ENCODE results near the gene NCMAP. TPM values are rescaled to one million over a fixed set of nuclear protein-coding genes. Genes with fewer than 3 reads are reported as not detected.
A peak's percentile ranks its signal among the peaks of the same experiment; 100 is the strongest.

The NCMAP gene
- total RNA-seq, 1 donor from 2014 or later: 1.3 TPM

- peak; percentile 65 for TF ChIP-seq CTCF (IDR thresholded peaks at IDR 0.05; ENCODE audit: unreplicated experiment)
- Mint-ChIP-seq H3K27ac (no peak overlapping the region), H3K27me3 (peaks cover 15% of the 10 kb centered on the region), H3K4me3 (ENCODE audit: low read depth) (no peak overlapping the region), H3K4me1 (ENCODE audit: low read depth) (peaks cover 3% of the 10 kb centered on the region), H3K9me3 (ENCODE audit: low read depth) (peaks cover 2% of the 10 kb centered on the region), H3K36me3 (ENCODE audit: insufficient read depth) (no peaks in the 10 kb centered on the region)
- DNase-seq (ENCODE audit: low spot score, unreplicated experiment): no peak
Measured at GRCh38 chr1:24586970-24587820, 31.3 kb downstream of the NCMAP start.

DNA sequence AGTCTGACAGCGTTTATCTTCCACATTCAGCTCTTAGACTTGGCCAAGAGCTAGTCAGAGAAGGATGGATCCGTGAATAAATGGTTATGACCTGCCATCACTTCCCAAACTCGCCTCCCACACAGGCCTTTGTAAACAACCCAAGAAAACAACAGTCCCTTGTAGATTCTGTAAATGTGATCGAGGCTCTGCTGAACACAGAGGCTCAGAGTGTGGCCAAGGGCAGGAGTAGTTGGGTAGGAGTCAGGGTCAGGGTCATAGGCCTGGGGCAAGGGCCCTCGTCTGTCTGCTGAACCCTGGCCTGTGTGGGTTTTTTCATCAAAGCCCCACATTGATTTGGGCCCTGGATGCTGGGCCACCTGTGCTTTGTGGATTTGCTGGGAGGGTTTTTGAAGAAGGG lies 32.7 kb downstream of the NCMAP start:
- no peaks in the 10 kb centered on the region for H3K36me3 Mint-ChIP-seq (ENCODE audit: insufficient read depth)
- no peak overlapping the region for H3K4me3 Mint-ChIP-seq (ENCODE audit: low read depth)
- DNase-seq (ENCODE audit: low spot score, unreplicated experiment): no peak
- peaks cover 3% of the 10 kb centered on the region for H3K4me1 Mint-ChIP-seq (ENCODE audit: low read depth)
- no peak for TF ChIP-seq CTCF (IDR thresholded peaks at IDR 0.05; ENCODE audit: unreplicated experiment)
- H3K27me3 Mint-ChIP-seq: peaks cover 15% of the 10 kb centered on the region
- no peaks in the 10 kb centered on the region for H3K9me3 Mint-ChIP-seq (ENCODE audit: low read depth)
- no peak overlapping the region for H3K27ac Mint-ChIP-seq

GRCh38 chr1:24589200-24589599 lies 33.3 kb downstream of the NCMAP start:
- Mint-ChIP-seq H3K4me3 (ENCODE audit: low read depth) (no peak overlapping the region), H3K36me3 (ENCODE audit: insufficient read depth) (no peaks in the 10 kb centered on the region), H3K4me1 (ENCODE audit: low read depth) (peaks cover 3% of the 10 kb centered on the region), H3K27me3 (peaks cover 15% of the 10 kb centered on the region), H3K9me3 (ENCODE audit: low read depth) (no peaks in the 10 kb centered on the region), H3K27ac (no peak overlapping the region)
- no peak for DNase-seq (ENCODE audit: low spot score, unreplicated experiment)
- TF ChIP-seq CTCF (IDR thresholded peaks at IDR 0.05; ENCODE audit: unreplicated experiment): no peak

- peak overlapping the region; percentile 25 for H3K27ac Mint-ChIP-seq
Measured at GRCh38 chr1:24591781-24592180, 35.9 kb downstream of the NCMAP start.

DNA sequence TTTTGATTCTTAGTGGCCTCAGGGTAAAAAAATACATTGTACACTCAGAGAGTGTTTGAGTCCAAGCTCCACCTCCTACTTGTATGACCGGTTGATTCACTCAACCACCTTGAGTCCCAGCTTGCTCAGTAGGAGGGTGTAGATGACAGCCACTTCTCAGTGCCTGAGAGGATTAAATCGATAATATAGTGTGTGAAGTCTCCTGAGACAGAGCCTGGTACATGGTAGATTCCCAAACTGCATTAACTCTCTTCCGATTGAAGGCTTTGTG lies 38.4 kb downstream of the NCMAP start:
- H3K27me3 Mint-ChIP-seq: no peaks in the 10 kb centered on the region

More at GRCh38 chr1:24591781-24592180, 35.9 kb downstream of the NCMAP start:
- Mint-ChIP-seq H3K4me3 (ENCODE audit: low read depth) (no peak overlapping the region), H3K27me3 (peaks cover under 1% of the 10 kb centered on the region), H3K36me3 (ENCODE audit: insufficient read depth) (no peaks in the 10 kb centered on the region), H3K9me3 (ENCODE audit: low read depth) (no peaks in the 10 kb centered on the region), H3K4me1 (ENCODE audit: low read depth) (peaks cover 3% of the 10 kb centered on the region)
- TF ChIP-seq CTCF (IDR thresholded peaks at IDR 0.05; ENCODE audit: unreplicated experiment): no peak
- DNase-seq (ENCODE audit: low spot score, unreplicated experiment): no peak

More for the DNA sequence above, 38.4 kb downstream of the NCMAP start:
- no peaks in the 10 kb centered on the region for H3K36me3 Mint-ChIP-seq (ENCODE audit: insufficient read depth)
- no peak for DNase-seq (ENCODE audit: low spot score, unreplicated experiment)
- H3K4me3 Mint-ChIP-seq (ENCODE audit: low read depth): no peak overlapping the region
- H3K9me3 Mint-ChIP-seq (ENCODE audit: low read depth): no peaks in the 10 kb centered on the region
- no peak overlapping the region for H3K27ac Mint-ChIP-seq
- no peak for TF ChIP-seq CTCF (IDR thresholded peaks at IDR 0.05; ENCODE audit: unreplicated experiment)
- H3K4me1 Mint-ChIP-seq (ENCODE audit: low read depth): peaks cover 3% of the 10 kb centered on the region

Measured in progenitor cell of endocrine pancreas (in vitro differentiated cells).